ENCODE measurements around the gene LRRC72. TPM values are rescaled to one million over a fixed set of nuclear protein-coding genes. Genes with fewer than 3 reads are reported as not detected.

LRRC72 gene
- not detected for total RNA-seq
- not detected for total RNA-seq (2013)

DNA sequence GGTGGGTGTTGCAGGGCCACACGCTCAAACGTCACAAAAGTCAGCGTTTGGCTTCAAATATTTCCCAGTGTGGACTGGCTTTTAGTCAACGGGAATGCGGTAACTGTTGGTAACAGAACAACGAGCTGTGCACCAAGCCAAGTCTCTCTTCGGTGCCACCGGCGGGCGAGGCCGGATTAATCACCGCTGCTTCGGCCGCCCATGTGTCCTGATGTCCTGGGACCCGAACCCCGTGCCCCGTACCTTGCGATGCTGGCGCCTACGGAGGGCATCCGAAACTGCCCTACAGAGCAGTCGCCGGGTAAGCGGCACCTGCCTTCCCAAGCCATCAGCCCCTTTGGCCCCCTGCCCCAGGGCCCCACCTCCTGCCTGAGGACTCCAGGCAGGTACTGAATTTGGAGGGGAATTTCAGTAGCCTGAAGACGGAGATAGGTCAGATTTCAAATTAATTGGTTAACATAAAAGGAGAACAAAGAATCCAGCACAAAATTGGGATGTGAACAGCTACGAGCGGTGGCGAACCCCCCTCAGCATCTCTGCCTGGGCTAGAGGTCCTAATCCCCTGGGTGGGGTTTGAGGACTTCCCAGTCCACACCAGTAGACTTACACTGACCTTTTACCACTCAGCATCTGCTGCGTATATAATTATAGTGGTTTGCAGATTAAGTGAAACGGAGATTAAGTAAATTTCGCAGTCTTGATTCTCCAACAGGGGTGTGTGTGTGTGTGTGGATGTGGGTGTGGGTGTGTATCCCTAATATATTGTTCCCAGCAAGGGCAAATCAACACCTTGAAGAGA, at the start of gene LRRC72:
LRRC72 (plus strand) TSS at position 84 of the 799 bp plus-strand sequence; CDS start at position 212, 128 bp downstream.
- ATAC-seq (no peak), DNase-seq (no peak)
- Histone ChIP-seq H3K4me3 (ENCODE audit: low read length) (no peak within 1 kb of the TSS), H3K4me1 (ENCODE audit: control insufficient read depth, insufficient read depth, low read length) (no peaks in the 10 kb centered on the region), H3K9me3 (ENCODE audit: control insufficient read depth, insufficient read depth, low read length) (no peaks in the 10 kb centered on the region), H3K36me3 (ENCODE audit: control insufficient read depth, insufficient read depth, low read length) (no peaks in the 10 kb centered on the region), H3K27ac (ENCODE audit: low read length) (no peak within 1 kb of the TSS), H3K27me3 (ENCODE audit: control insufficient read depth, insufficient read depth, low read length) (no peaks in the 10 kb centered on the region)
- Mint-ChIP-seq H3K9me3 (no peaks in the 10 kb centered on the region), H3K36me3 (no peaks in the 10 kb centered on the region), H3K27ac (no peak within 1 kb of the TSS), H3K4me1 (no peaks in the 10 kb centered on the region), H3K4me3 (no peak within 1 kb of the TSS), H3K27me3 (ENCODE audit: low read depth in 2 of 2) (peaks cover 0 to 9% of the 10 kb centered on the region in 2 donors)
- TF ChIP-seq, protein P1, sequence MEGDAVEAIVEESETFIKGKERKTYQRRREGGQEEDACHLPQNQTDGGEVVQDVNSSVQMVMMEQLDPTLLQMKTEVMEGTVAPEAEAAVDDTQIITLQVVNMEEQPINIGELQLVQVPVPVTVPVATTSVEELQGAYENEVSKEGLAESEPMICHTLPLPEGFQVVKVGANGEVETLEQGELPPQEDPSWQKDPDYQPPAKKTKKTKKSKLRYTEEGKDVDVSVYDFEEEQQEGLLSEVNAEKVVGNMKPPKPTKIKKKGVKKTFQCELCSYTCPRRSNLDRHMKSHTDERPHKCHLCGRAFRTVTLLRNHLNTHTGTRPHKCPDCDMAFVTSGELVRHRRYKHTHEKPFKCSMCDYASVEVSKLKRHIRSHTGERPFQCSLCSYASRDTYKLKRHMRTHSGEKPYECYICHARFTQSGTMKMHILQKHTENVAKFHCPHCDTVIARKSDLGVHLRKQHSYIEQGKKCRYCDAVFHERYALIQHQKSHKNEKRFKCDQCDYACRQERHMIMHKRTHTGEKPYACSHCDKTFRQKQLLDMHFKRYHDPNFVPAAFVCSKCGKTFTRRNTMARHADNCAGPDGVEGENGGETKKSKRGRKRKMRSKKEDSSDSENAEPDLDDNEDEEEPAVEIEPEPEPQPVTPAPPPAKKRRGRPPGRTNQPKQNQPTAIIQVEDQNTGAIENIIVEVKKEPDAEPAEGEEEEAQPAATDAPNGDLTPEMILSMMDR (IDR thresholded peaks at IDR 0.05): no peak
- WGBS (ENCODE audit: insufficient coverage): 96% methylated on average over 31 of the region's 31 CpGs
- intact Hi-C loops (cut with micrococcal nuclease): no loop called here

DNA sequence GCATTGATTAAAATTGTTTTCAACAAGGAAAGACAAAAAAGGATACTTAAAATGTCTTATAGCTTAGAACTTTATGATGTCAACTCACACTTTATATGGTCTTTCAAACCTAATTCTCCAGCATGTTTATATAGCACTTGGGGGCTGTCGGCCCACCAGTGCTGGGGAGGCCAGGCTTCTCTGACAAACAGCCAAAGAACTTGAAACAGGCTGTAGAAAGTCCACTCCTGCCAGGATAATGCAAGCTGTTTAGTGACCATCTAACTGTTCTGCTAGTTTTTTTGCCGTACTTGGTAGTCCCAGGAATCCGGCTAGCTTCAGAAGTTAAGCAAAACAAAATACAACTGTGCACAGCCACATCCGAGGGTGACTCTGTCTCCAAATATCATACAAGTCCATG, 47.5 kb upstream of the LRRC72 start:
- Histone ChIP-seq H3K36me3 (ENCODE audit: control insufficient read depth, insufficient read depth, low read length) (no peaks in the 10 kb centered on the region), H3K4me1 (ENCODE audit: control insufficient read depth, insufficient read depth, low read length) (no peaks in the 10 kb centered on the region), H3K9me3 (ENCODE audit: control insufficient read depth, insufficient read depth, low read length) (no peaks in the 10 kb centered on the region), H3K27ac (ENCODE audit: low read length) (no peak overlapping the region), H3K4me3 (ENCODE audit: low read length) (no peak overlapping the region), H3K27me3 (ENCODE audit: control insufficient read depth, insufficient read depth, low read length) (no peaks in the 10 kb centered on the region)
- no peak overlapping the region for H3K27ac Mint-ChIP-seq
- DNase-seq (no peak), ATAC-seq (no peak)
- H3K4me1 Mint-ChIP-seq: no peaks in the 10 kb centered on the region
- H3K9me3 Mint-ChIP-seq: no peaks in the 10 kb centered on the region
- TF ChIP-seq, protein P1 (IDR thresholded peaks at IDR 0.05): no peak
- peaks cover 0 to 8% of the 10 kb centered on the region in 2 donors for H3K27me3 Mint-ChIP-seq (ENCODE audit: low read depth in 2 of 2)
- intact Hi-C loops (cut with micrococcal nuclease): no loop called here
- WGBS (ENCODE audit: insufficient coverage): 90% methylated on average over 4 of the region's 4 CpGs
- no peaks in the 10 kb centered on the region for H3K36me3 Mint-ChIP-seq
- no peak overlapping the region for H3K4me3 Mint-ChIP-seq

- Histone ChIP-seq H3K4me1 (ENCODE audit: control insufficient read depth, insufficient read depth, low read length) (no peaks in the 10 kb centered on the region), H3K27ac (ENCODE audit: low read length) (no peak overlapping the region), H3K4me3 (ENCODE audit: low read length) (no peak overlapping the region), H3K36me3 (ENCODE audit: control insufficient read depth, insufficient read depth, low read length) (no peaks in the 10 kb centered on the region), H3K9me3 (ENCODE audit: control insufficient read depth, insufficient read depth, low read length) (no peaks in the 10 kb centered on the region), H3K27me3 (ENCODE audit: control insufficient read depth, insufficient read depth, low read length) (no peaks in the 10 kb centered on the region)
- Mint-ChIP-seq H3K4me3 (no peak overlapping the region), H3K9me3 (no peaks in the 10 kb centered on the region), H3K36me3 (no peaks in the 10 kb centered on the region), H3K4me1 (no peaks in the 10 kb centered on the region), H3K27ac (no peak overlapping the region), H3K27me3 (ENCODE audit: low read depth in 2 of 2) (peaks cover 0 to 8% of the 10 kb centered on the region in 2 donors)
- WGBS (ENCODE audit: insufficient coverage): 91% methylated on average over 7 of the region's 7 CpGs
- DNase-seq: no peak
- no peak for ATAC-seq
- intact Hi-C loops (cut with micrococcal nuclease): no loop called here
- TF ChIP-seq, protein P1 (IDR thresholded peaks at IDR 0.05): no peak
These were observed 47.0 kb upstream of the LRRC72 start for GRCh38 chr7:16479591-16479990.

All from natural killer cell (primary cell).